ENCODE results near the gene ATP6V0E2. TPM values are rescaled to one million over a fixed set of nuclear protein-coding genes. Genes with fewer than 3 reads are reported as not detected.

ATP6V0E2 gene
- total RNA-seq, 1 experiment from 2014 or later, result 19.0 TPM

- Histone ChIP-seq H3K79me1 (ENCODE audit: insufficient read depth, low read depth, low read length, poor library complexity, severe bottlenecking) (no peaks in the 10 kb centered on the region), H3K4me2 (ENCODE audit: insufficient read depth, insufficient read length, low read length) (no peak overlapping the region), H2AFZ (ENCODE audit: low read length) (no peak overlapping the region), H4K91ac (ENCODE audit: insufficient read length, low read depth, low read length) (no peak overlapping the region), H3K23ac (ENCODE audit: insufficient read length, low read depth, low read length) (no peak overlapping the region), H3K14ac (ENCODE audit: insufficient read depth, low read length) (no peak overlapping the region), H3K27me3 (ENCODE audit: insufficient read depth, low read length) (0 out of 2 replicates have a peak, but pooled peaks cover 3% of the 10 kb centered on the region), H4K5ac (ENCODE audit: insufficient read length, low read depth, low read length) (no peak overlapping the region), H3K9ac (ENCODE audit: extremely low read depth, insufficient read length, low read length) (no peak overlapping the region), H4K8ac (replicated peaks; ENCODE audit: insufficient read length, low read depth, low read length) (no peak overlapping the region), H3K9me3 (ENCODE audit: control insufficient read depth, low read depth, low read length) (no peaks in the 10 kb centered on the region), H3T11ph (ENCODE audit: low read length) (no peak overlapping the region), H3K27ac (ENCODE audit: insufficient read length, low read depth, low read length) (no peak overlapping the region), H3K56ac (ENCODE audit: insufficient read length, low read depth, low read length) (no peak overlapping the region), H3K4ac (ENCODE audit: low read depth, low read length) (no peak overlapping the region), H2BK5ac (ENCODE audit: insufficient read length, low read length) (no peak overlapping the region), H2AK5ac (ENCODE audit: insufficient read length, low read length) (no peak overlapping the region), H4K20me1 (ENCODE audit: control insufficient read depth, insufficient read depth, insufficient read length) (no peaks in the 10 kb centered on the region), H2BK20ac (ENCODE audit: low read depth, low read length, poor library complexity, severe bottlenecking) (no peak overlapping the region), H3K18ac (ENCODE audit: insufficient read length, low read depth, low read length) (no peak overlapping the region), H2BK15ac (ENCODE audit: low read depth, low read length) (no peak overlapping the region), H3K4me1 (ENCODE audit: insufficient read depth, low read length) (no peaks in the 10 kb centered on the region), H3K23me2 (ENCODE audit: insufficient read length, low read depth, low read length, poor library complexity, severe bottlenecking) (no peaks in the 10 kb centered on the region), H3K79me2 (ENCODE audit: insufficient read depth, low read length) (no peaks in the 10 kb centered on the region; the same call in 1 of the 2 replicates), H2BK120ac (ENCODE audit: low read depth, low read length, poor library complexity, severe bottlenecking) (no peak overlapping the region), H2BK12ac (ENCODE audit: insufficient read length, low read depth, low read length) (no peak overlapping the region)
- H3K4me3 Mint-ChIP-seq, result no peak overlapping the region
- no peaks in the 10 kb centered on the region for H3K9me3 Mint-ChIP-seq
- H3K27ac Mint-ChIP-seq, result no peak overlapping the region
- TF ChIP-seq, protein P1, sequence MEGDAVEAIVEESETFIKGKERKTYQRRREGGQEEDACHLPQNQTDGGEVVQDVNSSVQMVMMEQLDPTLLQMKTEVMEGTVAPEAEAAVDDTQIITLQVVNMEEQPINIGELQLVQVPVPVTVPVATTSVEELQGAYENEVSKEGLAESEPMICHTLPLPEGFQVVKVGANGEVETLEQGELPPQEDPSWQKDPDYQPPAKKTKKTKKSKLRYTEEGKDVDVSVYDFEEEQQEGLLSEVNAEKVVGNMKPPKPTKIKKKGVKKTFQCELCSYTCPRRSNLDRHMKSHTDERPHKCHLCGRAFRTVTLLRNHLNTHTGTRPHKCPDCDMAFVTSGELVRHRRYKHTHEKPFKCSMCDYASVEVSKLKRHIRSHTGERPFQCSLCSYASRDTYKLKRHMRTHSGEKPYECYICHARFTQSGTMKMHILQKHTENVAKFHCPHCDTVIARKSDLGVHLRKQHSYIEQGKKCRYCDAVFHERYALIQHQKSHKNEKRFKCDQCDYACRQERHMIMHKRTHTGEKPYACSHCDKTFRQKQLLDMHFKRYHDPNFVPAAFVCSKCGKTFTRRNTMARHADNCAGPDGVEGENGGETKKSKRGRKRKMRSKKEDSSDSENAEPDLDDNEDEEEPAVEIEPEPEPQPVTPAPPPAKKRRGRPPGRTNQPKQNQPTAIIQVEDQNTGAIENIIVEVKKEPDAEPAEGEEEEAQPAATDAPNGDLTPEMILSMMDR (conservative IDR thresholded peaks at IDR 0.05), result no peak
- WGBS (ENCODE audit: extremely low coverage, insufficient read length, low lambda C conversion rate), result no CpG with 5 or more reads among the region's 6 CpGs
- no peak for DNase-seq
- H3K27me3 Mint-ChIP-seq (ENCODE audit: low read depth), result peaks cover 37% of the 10 kb centered on the region
- peaks cover 3% of the 10 kb centered on the region in 2 experiments for H3K4me1 Mint-ChIP-seq
- no peaks in the 10 kb centered on the region for H3K36me3 Mint-ChIP-seq (ENCODE audit: insufficient read depth in 1 of 3, low read depth in 3 of 3)
These were observed 29.3 kb upstream of the ATP6V0E2 start for GRCh38 chr7:149844445-149844844.
